GM12801 (cell line): ENCODE measurements around the gene JARID2.

Experiments
- CTCF ChIP-seq: IDR thresholded peaks from one replicate; pipeline ENCODE4 v1.5.1; 2011; ENCODE audit warnings: control low read depth; ENCODE audit not compliant: insufficient read length; ENCODE audit errors: extremely low read depth

JARID2 gene

GRCh38 chr6:15501826-15502445 is 256.1 kb downstream of the JARID2 start:
- no peak for TF ChIP-seq CTCF

GRCh38 chr6:15502446-15503345 is 256.8 kb downstream of the JARID2 start:
- TF ChIP-seq CTCF: no peak

- TF ChIP-seq CTCF: no peak
These were observed 257.4 kb downstream of the JARID2 start for GRCh38 chr6:15503346-15503680.

GRCh38 chr6:15504040-15504495 is 258.2 kb downstream of the JARID2 start:
- no peak for TF ChIP-seq CTCF

- no peak for TF ChIP-seq CTCF
These were observed 258.9 kb downstream of the JARID2 start for GRCh38 chr6:15504581-15505350.

DNA sequence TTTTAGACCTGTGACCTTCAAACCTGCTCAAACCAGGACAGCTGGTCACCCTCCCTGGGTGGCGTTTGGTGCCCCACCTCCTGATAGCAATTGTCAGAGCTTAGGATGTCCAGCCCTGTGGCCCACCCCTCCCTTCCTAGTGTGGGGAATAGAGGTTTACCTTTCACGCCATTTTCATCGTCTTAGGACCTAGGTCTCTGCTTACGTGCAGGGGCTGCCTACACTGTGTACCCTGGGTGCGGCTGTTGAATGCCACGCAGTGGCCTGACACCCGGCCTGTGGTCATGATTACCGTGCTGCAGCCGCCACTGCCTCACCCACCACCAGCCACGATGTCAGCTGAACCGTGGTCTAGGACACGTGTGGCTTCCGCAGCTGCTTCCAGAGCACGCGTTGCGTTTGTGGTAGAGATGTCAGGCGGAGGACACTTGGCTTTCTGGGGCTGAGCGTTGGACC is 259.6 kb downstream of the JARID2 start:
- TF ChIP-seq CTCF: no peak

- no peak for TF ChIP-seq CTCF
These were observed 260.2 kb downstream of the JARID2 start for GRCh38 chr6:15506066-15506465.
